SK-N-SH (cell line): ENCODE results near the gene SLC8A1. TPM values are rescaled to one million over a fixed set of nuclear protein-coding genes. Genes with fewer than 3 reads are reported as not detected.

Experiments used
- CTCF ChIA-PET: fragments of 300-600, 350-600 bp; formaldehyde crosslinking; extraction: SDS; loops from one replicate; lab custom pipeline; 2021; lab: Yijun Ruan, JAX
- POLR2A ChIA-PET: fragments of 350-600 bp; sonication (Branson Sonifier 250); formaldehyde crosslinking; extraction: SDS; loops from one replicate; lab custom pipeline; 2020; ENCODE audit warnings: antibody characterized with exemption, inconsistent platforms; lab: Yijun Ruan, JAX
- DNase-seq: peaks from one replicate; pipeline ENCODE4 v3.0.0; 2012
- H2AFZ ChIP-seq: fragments of 200-600 bp; sonication (generic); 2 replicates; pipeline ENCODE4 v1.8.1; 2016; ENCODE audit warnings: antibody characterized with exemption, mild to moderate bottlenecking, low read depth
- H3F3A ChIP-seq: fragments of 200-600 bp; sonication (generic); replicated peaks from 2 replicates; pipeline ENCODE3; 2016; ENCODE audit warnings: antibody characterized with exemption, mild to moderate bottlenecking; ENCODE audit not compliant: insufficient read depth
- H3K27ac ChIP-seq, 2 experiments: fragments of 200-500 bp in 1 of 2; fragments of 200-600 bp in 1 of 2; sonication (Bioruptor generic) in 1 of 2; sonication (generic), shearing (Covaris generic) in 1 of 2; 2 replicates each; pipeline versions ENCODE4 v1.5.1 to v1.6.1; 2014 to 2016; ENCODE audit warnings: low read depth in 2 of 2, inconsistent platforms in 1 of 2, low read length in 1 of 2, mild to moderate bottlenecking in 1 of 2, mixed read lengths in 1 of 2
- H3K27me3 ChIP-seq: fragments of 200-600 bp; sonication (generic), shearing (Covaris generic); 2 replicates; pipeline ENCODE4 v1.6.1; 2016; ENCODE audit warnings: mixed run types; ENCODE audit not compliant: insufficient read depth
- H3K36me3 ChIP-seq, 2 experiments: fragments of 200-500 bp in 1 of 2; fragments of 200-600 bp in 1 of 2; sonication (Bioruptor generic) in 1 of 2; sonication (generic) in 1 of 2; replicated peaks in 1 of 2; 2 replicates each; pipeline versions ENCODE3 to v1.5.1; 2014 to 2016; ENCODE audit warnings: low read length in 1 of 2, mild to moderate bottlenecking in 1 of 2; ENCODE audit not compliant: insufficient read depth in 2 of 2, control insufficient read depth in 1 of 2
- H3K4me1 ChIP-seq, 2 experiments: fragments of 200-500 bp in 1 of 2; fragments of 200-600 bp in 1 of 2; sonication (Bioruptor generic) in 1 of 2; sonication (generic), shearing (Covaris generic) in 1 of 2; 2 replicates each; pipeline versions ENCODE4 v1.5.1 to v1.6.1; 2014 to 2016; ENCODE audit warnings: low read depth in 1 of 2, low read length in 1 of 2, mixed run types in 1 of 2; ENCODE audit not compliant: insufficient read depth in 2 of 2, control insufficient read depth in 1 of 2
- H3K4me2 ChIP-seq: fragments of 200-600 bp; sonication (generic), shearing (Covaris generic); 2 replicates; pipeline ENCODE4 v1.6.1; 2017; ENCODE audit warnings: mixed run types
- H3K4me3 ChIP-seq, 2 experiments: fragments of 200-500 bp in 1 of 2; fragments of 200-600 bp in 1 of 2; sonication (Bioruptor generic) in 1 of 2; sonication (generic), shearing (Covaris generic) in 1 of 2; 2 replicates each; pipeline versions ENCODE4 v1.5.1 to v1.8.1; 2014 to 2016; ENCODE audit warnings: low read depth in 2 of 2, inconsistent platforms in 1 of 2, low read length in 1 of 2, mild to moderate bottlenecking in 1 of 2, mixed read lengths in 1 of 2, moderate library complexity in 1 of 2
- H3K79me2 ChIP-seq: fragments of 200-600 bp; sonication (generic); 2 replicates; pipeline ENCODE4 v1.8.1; 2017; ENCODE audit warnings: mild to moderate bottlenecking; ENCODE audit not compliant: insufficient read depth
- H3K9ac ChIP-seq: fragments of 200-600 bp; sonication (generic); 2 replicates; pipeline ENCODE4 v1.6.1; 2017; ENCODE audit warnings: mixed run types
- H3K9me2 ChIP-seq: fragments of 200-600 bp; sonication (generic); 2 replicates; pipeline ENCODE4 v1.6.1; 2017; ENCODE audit warnings: mixed run types
- H3K9me3 ChIP-seq: fragments of 200-600 bp; sonication (generic); 2 replicates; pipeline ENCODE4 v1.6.1; 2017; ENCODE audit warnings: mixed run types, mild to moderate bottlenecking, moderate library complexity
- H4K20me1 ChIP-seq: fragments of 200-600 bp; sonication (generic); 2 replicates; pipeline ENCODE4 v1.6.1; 2017; ENCODE audit warnings: mild to moderate bottlenecking, mixed run types; ENCODE audit not compliant: insufficient read depth
- CTCF ChIP-seq: fragments of 200-600 bp; sonication (generic); IDR thresholded peaks from 2 replicates; pipeline ENCODE4 v1.6.1; 2017; ENCODE audit warnings: antibody characterized with exemption, mild to moderate bottlenecking, moderate library complexity
- ELF1 ChIP-seq: IDR thresholded peaks from 2 replicates; pipeline ENCODE4 v1.4.0; 2012
- EP300 ChIP-seq, 2 experiments: IDR thresholded peaks; 2 replicates each; pipeline versions ENCODE4 v1.4.0 to v1.6.1; 2012; ENCODE audit warnings: borderline replicate concordance in 1 of 2, low read depth in 1 of 2, low read length in 1 of 2
- FOSL2 ChIP-seq: IDR thresholded peaks from 2 replicates; pipeline ENCODE4 v1.4.0; 2012; ENCODE audit warnings: low read depth, mild to moderate bottlenecking, moderate library complexity, borderline replicate concordance
- FOXJ3 ChIP-seq: sonication (generic); formaldehyde crosslinking; IDR thresholded peaks from 2 replicates; pipeline ENCODE4 v1.5.1; 2020; ENCODE audit warnings: mild to moderate bottlenecking, missing genetic modification reagents
- FOXM1 ChIP-seq: IDR thresholded peaks from 2 replicates; pipeline ENCODE4 v1.4.0; 2012; ENCODE audit warnings: low read depth, mild to moderate bottlenecking
- GATA2 ChIP-seq: sonication (generic); formaldehyde crosslinking; IDR thresholded peaks from 2 replicates; pipeline ENCODE4 v1.5.0; 2020; ENCODE audit warnings: mild to moderate bottlenecking, missing genetic modification reagents
- JUND ChIP-seq: IDR thresholded peaks from 2 replicates; pipeline ENCODE4 v1.4.0; 2012
- MXI1 ChIP-seq: IDR thresholded peaks from 2 replicates; pipeline ENCODE4 v1.6.1; 2012; ENCODE audit warnings: mild to moderate bottlenecking, low read depth, low read length, improper control_type of control experiment
- RCOR1 ChIP-seq: fragments of 150-350 bp; IDR thresholded peaks from 2 replicates; pipeline ENCODE4 v1.6.1; 2017; ENCODE audit warnings: antibody characterized with exemption, low read length
- USF2 ChIP-seq: fragments of 150-350 bp; IDR thresholded peaks from 2 replicates; pipeline ENCODE4 v1.6.1; 2017; ENCODE audit warnings: antibody characterized with exemption, low read length, low read depth, borderline replicate concordance
- YY1 ChIP-seq: IDR thresholded peaks from 2 replicates; pipeline ENCODE4 v1.4.0; 2012; ENCODE audit warnings: low read depth, mild to moderate bottlenecking
- WGBS: methylation state at CpG from one replicate; pipeline ENCODE4 v1.1.6; 2017; ENCODE audit warnings: low lambda C conversion rate; 5-methylcytosine and 5-hydroxymethylcytosine counted together
- polyA plus RNA-seq, 3 experiments: library from polyadenylated mRNA; depleted of rRNA; stranded (reverse); fragments of >200 nt; gene quantifications; 2 replicates each; pipeline ENCODE4 v1.2.3, GENCODE V29; 2012

SLC8A1 gene
- polyA plus RNA-seq, 1 of the 3 experiments (the other 2 are of a cell fraction): 3.2 TPM

- TF ChIP-seq MXI1 (no peak), FOSL2 (0 out of 2 replicates have a peak, but pooled peaks have one; percentile 6)
- H3K27me3 ChIP-seq: no peaks in the 10 kb centered on the region
- H3K9me3 ChIP-seq: no peaks in the 10 kb centered on the region
- H3K27ac ChIP-seq: no peak overlapping the region
- no peak overlapping the region for H3K4me3 ChIP-seq
- H4K20me1 ChIP-seq: no peaks in the 10 kb centered on the region
- CTCF ChIA-PET: interaction anchor here (1.4 kb wide), 1 partner anchor 23 kb away, joined by 3 read pairs; no protein-coding TSS in a partner anchor
- DNase-seq: no peak
- no peak overlapping the region for H3K9ac ChIP-seq
- POLR2A ChIA-PET: no interaction called here
- no peaks in the 10 kb centered on the region for H3K9me2 ChIP-seq
- WGBS: 72% methylated on average over 5 of the region's 5 CpGs
- no peaks in the 10 kb centered on the region for H3K79me2 ChIP-seq
- no peak overlapping the region for H2AFZ ChIP-seq
- no peaks in the 10 kb centered on the region for H3F3A ChIP-seq
- H3K4me2 ChIP-seq: no peak overlapping the region
- no peaks in the 10 kb centered on the region for H3K4me1 ChIP-seq
- H3K36me3 ChIP-seq: no peaks in the 10 kb centered on the region
These were observed 28.7 kb upstream of the SLC8A1 start for GRCh38 chr2:40480596-40480995.

- no peak for DNase-seq
- Histone ChIP-seq H3K9ac (no peak overlapping the region), H3F3A (no peaks in the 10 kb centered on the region), H4K20me1 (no peaks in the 10 kb centered on the region), H3K27ac (no peak overlapping the region), H3K4me3 (no peak overlapping the region), H3K27me3 (no peaks in the 10 kb centered on the region), H3K4me2 (no peak overlapping the region), H3K9me2 (no peaks in the 10 kb centered on the region), H3K36me3 (no peaks in the 10 kb centered on the region), H3K79me2 (no peaks in the 10 kb centered on the region), H3K4me1 (no peaks in the 10 kb centered on the region), H2AFZ (no peak overlapping the region), H3K9me3 (no peaks in the 10 kb centered on the region)
- TF ChIP-seq RCOR1 (no peak), CTCF (no peak), FOXJ3 (CRISPR knock-in tag) (no peak), YY1 (no peak), GATA2 (no peak), USF2 (no peak), EP300 (IDR thresholded peaks at IDR 0.05; ENCODE audit: borderline replicate concordance in 1 of 2, low read depth in 1 of 2, low read length in 1 of 2) (no peak), ELF1 (no peak), JUND (no peak), FOXM1 (no peak)
- ChIA-PET POLR2A (no interaction called here), CTCF (interaction anchor here (1.1 to 3.0 kb wide), 4 partner anchors 8 to 51 kb away, joined by 3 to 18 read pairs (median 4); no protein-coding TSS in a partner anchor)
These were observed 28.2 kb upstream of the SLC8A1 start for GRCh38 chr2:40480073-40480472.
